Activated CD8-positive, alpha-beta memory T cell treated with anti-CD3 and anti-CD28 coated beads, Interleukin-2, amount 50 U/mL, for 1 hour (primary cell): ENCODE data around the gene RS1.

Experiments
- DNase-seq: peaks from one replicate; pipeline ENCODE4 v3.0.0-alpha.2; 2020; ENCODE audit errors: extremely low read depth

Gene RS1

GRCh38 chrX:18668071-18668835, 3.7 kb downstream of the RS1 start:
- no peak for DNase-seq

GRCh38 chrX:18666614-18667013, 5.3 kb downstream of the RS1 start:
- DNase-seq: no peak

- DNase-seq: no peak
Measured at GRCh38 chrX:18664947-18665346, 7.0 kb downstream of the RS1 start.

GRCh38 chrX:18661273-18661672, 10.6 kb downstream of the RS1 start:
- no peak for DNase-seq

- no peak for DNase-seq
Measured at GRCh38 chrX:18654875-18655836, 16.8 kb downstream of the RS1 start.

- no peak for DNase-seq
Measured at GRCh38 chrX:18652636-18653035, 19.3 kb downstream of the RS1 start.

- no peak for DNase-seq
Measured at GRCh38 chrX:18650662-18651061, 21.2 kb downstream of the RS1 start.

GRCh38 chrX:18649498-18649951, 22.4 kb downstream of the RS1 start:
- DNase-seq: no peak

- DNase-seq: no peak
Measured at GRCh38 chrX:18647621-18648020, 24.3 kb downstream of the RS1 start.

GRCh38 chrX:18643853-18644252, 28.1 kb downstream of the RS1 start:
- no peak for DNase-seq

- DNase-seq: no peak
Measured at GRCh38 chrX:18643243-18643642, 28.7 kb downstream of the RS1 start.

- DNase-seq: no peak
Measured at GRCh38 chrX:18640686-18641085, 31.2 kb downstream of the RS1 start.

- no peak for DNase-seq
Measured at GRCh38 chrX:18639280-18639679, 32.6 kb downstream of the RS1 start.

GRCh38 chrX:18638398-18638797, 33.5 kb downstream of the RS1 start:
- no peak for DNase-seq

- DNase-seq: no peak
Measured at GRCh38 chrX:18630934-18631333, 41.0 kb downstream of the RS1 start.

- DNase-seq: no peak
Measured at GRCh38 chrX:18624599-18624998, 47.3 kb downstream of the RS1 start.

- DNase-seq: no peak
Measured at GRCh38 chrX:18620349-18620748, 51.6 kb downstream of the RS1 start.

- DNase-seq: no peak
Measured at GRCh38 chrX:18619288-18619687, 52.6 kb downstream of the RS1 start.

- no peak for DNase-seq
Measured at GRCh38 chrX:18617407-18617750, 54.5 kb downstream of the RS1 start.

- no peak for DNase-seq
Measured at GRCh38 chrX:18616688-18617406, 55.1 kb downstream of the RS1 start.

- DNase-seq: no peak
Measured at GRCh38 chrX:18613930-18614639, 57.8 kb downstream of the RS1 start.

GRCh38 chrX:18607966-18608365, 63.9 kb downstream of the RS1 start:
- DNase-seq: no peak
